GM21825 (cell line): ENCODE data around the gene RACGAP1.

ENCODE experiments used
- ATAC-seq: cut with Tn5 transposase; IDR thresholded peaks from one replicate; pipeline ENCODE4 v1.9.1; 2021; ENCODE audit warnings: mild to moderate bottlenecking, moderate library complexity; ENCODE audit not compliant: unreplicated experiment

Gene RACGAP1

GRCh38 chr12:49957570-49957967 lies 67.7 kb downstream of the RACGAP1 start:
- ATAC-seq = no peak

DNA sequence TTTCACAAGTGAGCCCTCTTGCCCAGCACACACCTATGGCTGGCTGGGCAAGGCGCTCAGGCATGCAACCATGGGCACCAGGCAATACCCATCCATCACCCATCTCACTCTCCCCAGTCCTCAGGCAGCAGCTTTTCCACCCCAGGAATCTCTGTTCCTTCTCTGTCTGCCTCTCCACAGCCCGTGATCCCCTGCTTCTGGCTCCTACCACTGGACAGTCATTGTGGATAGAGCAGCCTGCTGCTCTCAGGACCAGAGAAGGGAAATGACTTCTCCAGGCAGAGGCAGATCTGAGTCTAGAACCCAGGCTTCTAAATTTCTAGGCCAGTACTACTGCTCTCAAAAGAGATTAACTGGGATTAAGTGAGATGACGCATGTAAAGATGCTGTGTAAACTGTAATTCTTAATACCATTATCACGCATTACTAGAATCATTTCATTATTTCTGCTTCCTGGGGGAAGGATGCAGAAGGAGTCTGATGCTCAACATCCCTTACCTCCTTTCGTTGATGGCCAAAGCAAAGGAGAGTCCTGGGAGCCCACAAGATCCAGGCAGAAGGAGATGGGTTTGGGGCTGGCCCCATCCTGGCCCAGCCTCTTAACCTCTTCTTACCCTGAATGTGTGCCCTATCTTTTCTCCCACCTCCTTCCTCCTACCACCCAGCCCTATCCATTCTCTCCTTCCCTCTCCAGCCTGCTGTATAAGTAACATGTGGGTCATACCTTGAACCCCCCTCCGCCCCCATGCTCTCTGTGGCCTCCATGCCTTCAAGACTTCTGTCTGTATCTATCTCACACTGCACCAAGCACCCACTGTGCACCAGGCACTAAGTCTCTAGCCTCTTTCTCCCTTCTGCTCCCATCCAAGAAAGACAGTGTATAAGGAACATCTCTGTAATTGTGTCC lies 68.4 kb downstream of the RACGAP1 start:
- no peak for ATAC-seq

- ATAC-seq = no peak
These were observed 69.2 kb downstream of the RACGAP1 start for GRCh38 chr12:49955899-49956662.

- ATAC-seq = no peak
These were observed 70.1 kb downstream of the RACGAP1 start for GRCh38 chr12:49954863-49955830.

- no peak for ATAC-seq
These were observed 71.1 kb downstream of the RACGAP1 start for GRCh38 chr12:49953961-49954846.

GRCh38 chr12:49953151-49953550 lies 72.1 kb downstream of the RACGAP1 start:
- ATAC-seq = no peak

DNA sequence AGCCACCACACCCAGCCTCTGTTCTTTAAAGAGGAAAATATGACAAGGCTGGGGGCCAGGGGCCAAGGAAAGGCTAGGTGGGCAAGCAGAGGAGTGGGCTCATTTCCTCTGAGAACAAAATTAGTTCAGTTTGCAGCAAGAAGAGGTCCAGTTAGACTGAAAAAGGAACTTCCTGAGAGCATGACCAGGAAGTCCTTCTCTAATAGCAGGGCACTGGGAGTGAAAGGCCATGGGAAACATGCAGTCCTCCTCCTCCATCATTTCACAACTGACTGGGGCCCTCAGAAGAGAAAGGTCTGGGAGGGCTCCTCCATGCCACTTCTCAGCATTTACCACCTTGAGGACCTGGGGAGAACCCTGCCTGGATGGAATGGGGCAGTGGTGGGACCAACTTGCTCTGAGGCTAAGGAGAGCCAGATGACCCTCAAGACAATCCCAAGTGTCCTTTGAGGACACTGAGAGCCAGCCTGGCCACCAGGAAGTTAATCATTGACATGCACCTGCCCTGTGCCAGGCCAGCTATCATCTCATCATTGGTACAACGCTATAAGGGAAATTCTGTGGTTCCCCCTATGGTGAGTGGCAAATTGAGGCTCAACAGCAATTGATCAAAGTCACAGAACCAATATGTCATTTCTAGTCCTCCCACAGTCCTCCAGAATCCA lies 72.8 kb downstream of the RACGAP1 start:
- ATAC-seq = no peak

GRCh38 chr12:49951411-49952240 lies 73.7 kb downstream of the RACGAP1 start:
- ATAC-seq = no peak

DNA sequence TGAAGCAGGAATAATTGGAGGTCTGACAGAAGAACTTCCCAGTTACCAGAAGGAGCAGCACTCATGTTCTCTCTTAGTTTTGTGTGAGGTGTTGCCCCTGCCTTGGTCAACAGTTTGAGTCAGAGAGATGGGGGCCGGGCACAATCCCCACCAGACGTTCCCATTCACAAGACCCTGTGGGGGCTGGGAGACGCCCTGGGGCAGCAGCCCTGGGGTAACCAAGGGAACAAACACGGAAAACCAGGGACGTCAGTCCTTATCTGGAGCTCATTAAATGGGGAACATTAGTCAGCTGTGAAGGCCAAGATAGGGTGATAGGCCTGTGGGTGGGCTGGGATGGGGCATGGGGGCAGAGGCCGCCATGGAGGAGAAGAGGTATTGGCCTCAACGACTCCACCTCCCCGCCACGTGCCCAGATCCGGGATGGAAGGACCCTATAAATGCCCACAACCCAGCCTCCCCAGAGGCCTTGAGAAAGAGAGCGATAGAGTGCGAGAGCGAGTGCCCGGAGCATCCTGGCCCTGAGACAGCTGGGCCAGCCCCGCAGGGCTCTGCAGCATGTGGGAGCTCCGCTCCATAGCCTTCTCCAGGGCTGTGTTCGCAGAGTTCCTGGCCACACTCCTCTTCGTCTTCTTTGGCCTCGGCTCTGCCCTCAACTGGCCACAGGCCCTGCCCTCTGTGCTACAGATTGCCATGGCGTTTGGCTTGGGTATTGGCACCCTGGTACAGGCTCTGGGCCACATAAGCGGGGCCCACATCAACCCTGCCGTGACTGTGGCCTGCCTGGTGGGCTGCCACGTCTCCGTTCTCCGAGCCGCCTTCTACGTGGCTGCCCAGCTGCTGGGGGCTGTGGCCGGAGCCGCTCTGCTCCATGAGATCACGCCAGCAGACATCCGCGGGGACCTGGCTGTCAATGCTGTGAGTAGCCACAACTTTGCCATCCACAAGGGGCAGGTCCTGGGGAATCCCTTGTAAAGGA lies 74.7 kb downstream of the RACGAP1 start, which contains the start of gene AQP2:
Gene AQP2, plus strand, starts transcription at position 465 of the 979 bp plus-strand sequence. Its CDS starts 94 bp downstream, at position 559.
- no peak for ATAC-seq

DNA sequence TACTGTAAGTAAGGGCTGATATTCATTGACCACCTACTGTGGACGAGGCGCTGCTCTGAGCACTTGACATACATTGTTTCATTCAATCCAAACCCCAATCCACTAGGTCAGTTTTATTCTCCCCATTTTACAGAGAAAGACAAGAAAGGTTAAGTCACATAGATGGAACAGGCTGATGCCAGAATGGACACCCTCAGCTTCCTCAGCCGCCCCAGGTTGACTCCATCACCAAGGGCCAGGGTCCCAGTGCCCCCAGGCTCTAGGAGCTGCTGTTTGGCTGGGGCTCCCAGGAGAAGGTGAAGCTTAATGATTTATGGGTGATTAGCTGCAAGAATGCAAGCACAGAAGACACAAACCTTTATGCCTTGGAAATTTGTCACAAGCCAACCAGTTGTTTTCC lies 75.4 kb downstream of the RACGAP1 start:
- ATAC-seq = no peak

DNA sequence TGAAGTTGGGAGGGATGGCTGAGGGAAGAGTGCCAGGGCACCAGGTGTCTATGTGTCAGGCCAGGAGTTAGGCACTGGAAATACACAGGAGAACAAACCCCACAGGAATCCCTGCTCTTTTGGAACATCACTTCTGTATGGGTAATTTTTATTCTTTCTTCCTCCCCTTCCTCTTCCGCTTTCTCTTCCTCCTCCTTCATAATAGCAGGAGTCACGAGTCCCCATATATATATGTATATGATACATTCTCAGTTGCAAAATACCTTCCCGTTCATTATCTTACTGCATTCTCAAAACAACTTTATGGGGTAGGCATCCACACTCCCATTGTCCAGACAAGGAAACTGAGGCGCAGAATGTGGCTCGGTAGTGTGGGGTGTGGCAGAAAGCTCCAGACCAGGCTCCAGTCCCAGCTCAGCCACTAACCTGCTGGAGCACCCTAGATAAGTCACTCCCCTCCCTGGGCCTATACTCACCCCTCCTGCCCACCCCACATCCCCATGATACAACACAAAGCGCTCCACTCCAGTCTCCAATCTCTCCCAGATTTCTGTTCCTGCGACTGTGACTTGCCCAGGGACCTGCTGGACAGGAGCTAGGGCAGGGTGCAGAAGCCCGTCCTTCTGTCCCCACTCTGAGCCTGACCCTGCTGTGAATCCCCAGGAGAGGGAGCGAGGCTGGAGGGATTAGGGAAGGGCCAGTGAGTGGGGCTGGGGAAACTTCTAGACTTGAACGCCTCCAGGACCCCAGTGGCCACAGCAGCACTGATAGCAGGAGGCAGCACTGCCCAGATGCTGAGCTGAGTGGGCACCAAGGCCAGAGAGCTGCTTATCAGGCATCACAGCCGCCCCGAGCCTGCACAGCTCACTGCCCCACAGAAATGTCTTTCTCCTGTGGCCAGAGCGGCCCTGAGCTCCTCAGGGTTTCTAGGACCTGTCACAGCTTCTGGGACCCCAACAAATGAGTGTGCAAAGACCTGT lies 76.1 kb downstream of the RACGAP1 start:
- ATAC-seq = no peak

DNA sequence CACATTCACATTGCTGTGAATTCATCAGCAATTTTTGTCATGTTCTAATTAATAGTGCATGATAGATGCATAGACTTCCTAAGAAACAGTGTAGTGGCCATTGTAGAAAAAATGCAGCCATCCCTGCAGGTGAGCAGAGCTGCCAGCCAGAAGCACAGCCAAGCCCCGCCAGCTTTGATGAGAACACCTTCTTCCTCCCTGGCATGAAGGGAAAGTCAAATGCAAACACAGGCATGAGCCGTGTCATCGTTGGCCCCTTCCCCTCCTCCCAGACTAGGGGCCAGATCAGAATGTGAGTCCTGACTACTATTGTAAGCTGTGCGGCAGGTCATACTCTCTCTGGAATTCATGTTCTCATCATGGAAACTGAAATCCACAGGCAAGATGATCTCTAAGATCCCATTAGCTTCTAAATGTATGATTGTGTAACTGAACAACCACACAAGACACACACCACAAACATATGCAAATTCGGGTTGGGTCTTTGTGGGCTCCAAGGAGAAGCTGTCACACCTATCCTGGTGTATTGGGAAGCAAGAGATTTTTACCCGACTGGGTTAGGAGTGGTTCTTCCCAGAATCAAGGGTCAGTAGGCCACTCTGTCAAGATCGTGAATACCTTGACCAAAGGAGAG lies 77.6 kb downstream of the RACGAP1 start:
- ATAC-seq = no peak

- no peak for ATAC-seq
These were observed 78.8 kb downstream of the RACGAP1 start for GRCh38 chr12:49946497-49946896.

DNA sequence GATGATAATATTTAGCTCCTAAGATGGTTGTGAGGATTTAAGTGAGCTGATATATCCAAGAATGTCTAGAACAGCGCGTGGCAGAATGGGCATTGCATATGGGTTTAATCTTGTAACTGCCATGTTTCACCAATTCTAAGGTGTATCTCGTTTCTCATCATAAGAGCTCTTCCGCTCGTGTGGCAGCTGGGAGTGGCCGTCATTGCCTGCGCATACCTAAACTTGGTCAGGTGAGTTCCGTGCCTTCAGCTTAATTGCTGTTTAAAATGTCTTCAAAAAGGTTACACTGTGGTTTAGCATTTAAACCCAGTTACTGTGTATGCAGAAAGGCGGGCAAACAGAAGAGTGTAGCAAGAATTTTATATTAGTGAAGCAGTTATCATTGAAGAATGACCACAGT lies 79.2 kb downstream of the RACGAP1 start:
- ATAC-seq = no peak

DNA sequence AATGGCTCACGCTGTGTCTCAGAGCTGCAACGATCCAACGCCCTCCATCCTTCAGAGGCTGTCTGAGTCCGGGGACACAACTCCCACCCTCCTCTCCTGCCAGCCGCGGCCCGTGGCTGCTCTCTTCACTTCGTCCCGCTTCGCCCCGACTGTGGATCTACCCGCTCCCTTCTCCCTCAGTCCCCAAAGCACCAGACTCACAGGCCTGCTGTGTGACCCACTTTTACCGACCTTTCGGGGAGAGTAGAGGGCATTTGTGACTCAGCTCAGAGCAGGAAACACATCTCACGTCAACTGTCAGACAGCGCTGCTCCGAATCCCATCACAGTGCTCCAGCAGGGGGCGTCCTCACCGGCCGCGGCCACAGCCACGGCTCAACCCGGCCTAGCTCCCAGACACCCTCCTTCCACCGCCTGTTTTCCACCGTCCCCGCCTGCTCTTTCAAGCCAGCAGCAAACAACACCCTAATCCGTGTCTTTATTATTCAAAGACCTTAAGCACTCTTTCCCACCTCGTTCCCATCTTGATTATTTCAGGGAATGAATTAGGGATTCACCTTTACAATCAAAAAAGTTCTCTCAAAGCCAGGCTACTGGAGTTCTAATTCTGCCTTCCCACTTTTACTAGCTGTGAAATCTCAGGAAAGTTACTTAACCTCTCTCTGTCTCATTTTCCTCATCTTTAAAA lies 79.8 kb downstream of the RACGAP1 start:
- peak; percentile 89 for ATAC-seq
